Heart left ventricle (tissue), 16 donors: ENCODE results near the gene ACOD1. TPM values are rescaled to one million over a fixed set of nuclear protein-coding genes. Genes with fewer than 3 reads are reported as not detected.
A peak's percentile ranks its signal among the peaks of the same experiment; 100 is the strongest.
"Not testable (repeated sequence)": the region's sequence is repeated elsewhere in the genome, so short reads cannot be mapped to it uniquely, and the experiment has no call there.

Source experiments
- ATAC-seq, 4 donors: fragments of 200-7000 bp; cut with Tn5 transposase; one replicate each; pipeline ENCODE4 v1.9.1; 2020 to 2022; ENCODE audit warnings: moderate library complexity in 4 of 4, mild to moderate bottlenecking in 3 of 4, moderate number of reproducible peaks in 1 of 4
- DNase-seq, 5 donors: peaks; one replicate each; pipeline ENCODE4 v3.0.0-alpha.2; 2020
- H3K27ac ChIP-seq, 12 donors: fragments of 200-600 bp; sonication (generic) in 4 of 12; one replicate each; pipeline versions ENCODE4 v1.5.0 to v1.8.0; 2016 to 2022; ENCODE audit warnings: mild to moderate bottlenecking in 2 of 12
- H3K27me3 ChIP-seq, 9 donors: fragments of 200-600 bp; sonication (generic) in 2 of 9; one replicate each; pipeline versions ENCODE4 v1.5.1 to v1.8.0; 2016 to 2022; ENCODE audit warnings: mild to moderate bottlenecking in 3 of 9
- H3K36me3 ChIP-seq, 9 donors: fragments of 200-600 bp; sonication (generic) in 2 of 9; one replicate each; pipeline versions ENCODE4 v1.5.0 to v1.8.0; 2018 to 2022; ENCODE audit warnings: mild to moderate bottlenecking in 2 of 9
- H3K4me1 ChIP-seq, 12 donors: fragments of 200-600 bp; sonication (generic) in 4 of 12; one replicate each; pipeline versions ENCODE4 v1.5.0 to v1.8.0; 2016 to 2022; ENCODE audit warnings: mild to moderate bottlenecking in 3 of 12
- H3K4me3 ChIP-seq, 12 donors: fragments of 200-600 bp; sonication (generic) in 4 of 12; one replicate each; pipeline versions ENCODE4 v1.5.0 to v1.8.0; 2017 to 2022; ENCODE audit warnings: mild to moderate bottlenecking in 9 of 12, moderate library complexity in 4 of 12
- H3K9me3 ChIP-seq, 12 donors: fragments of 200-600 bp; sonication (generic) in 4 of 12; one replicate each; pipeline versions ENCODE4 v1.5.0 to v1.8.0; 2016 to 2022; ENCODE audit warnings: mild to moderate bottlenecking in 1 of 12
- POLR2A ChIP-seq, 2 donors: fragments of 450-650 bp; IDR thresholded peaks; one replicate each; pipeline ENCODE4 v1.6.1; 2017; ENCODE audit warnings: antibody characterized with exemption in 2 of 2, mild to moderate bottlenecking in 2 of 2, moderate library complexity in 2 of 2
- WGBS, 4 donors: extraction: QIAGEN DNeasy Blood & Tissue Kit in 2 of 4; methylation state at CpG; one replicate each; pipeline versions ENCODE4 v1.1.5 to v1.1.7; 2013 to 2018; 5-methylcytosine and 5-hydroxymethylcytosine counted together
- intact Hi-C, 10 donors: fragments of 100-400 bp; cut with DNase I; formaldehyde crosslinking; loops; one replicate each; pipeline versions ENCODE4 v1.11.1 to v1.14.2; 2022
- long read RNA-seq, 3 donors: library from polyadenylated mRNA; unstranded; transcript quantifications; one replicate each; pipeline ENCODE4 v2.0.0, GENCODE V29; 2020 to 2021
- polyA plus RNA-seq, 2 donors: library from polyadenylated mRNA; stranded (reverse); fragments of 200-250 nt; gene quantifications; one replicate each; pipeline ENCODE4 v1.2.3, GENCODE V29; 2013
- total RNA-seq, 9 donors: library from RNA; depleted of rRNA in 2 of 9; stranded (reverse); fragments of >200 nt in 2 of 9; fragmentation: NEBNext Ultra II Directional in 3 of 9; extraction: Animal tissue kit (Norgen Biotek cat#: 25700) in 3 of 9; gene quantifications; one replicate each; pipeline versions ENCODE4 v1.1.0 to v1.2.4, GENCODE V29; 2016 to 2023
- TF ChIP-seq, protein P1 (sequence below), 12 donors: fragments of 200-600 bp; sonication (generic) in 4 of 12; IDR thresholded peaks; one replicate each; pipeline versions ENCODE4 v1.5.0 to v1.8.0; 2018 to 2022; ENCODE audit warnings: antibody characterized with exemption in 12 of 12, mild to moderate bottlenecking in 5 of 12
- donor health status: ischemic (EF 13 %, LVEDD 7.1; RV severe dilation, severe dysfunction).
- donor health status: healthy with polysubstance abuse.
- donor health status: DM: no; HTN: yes; CAD: no.
- donor health status: DM: no; HTN: no; CAD: no.
- donor health status: ischemic (EF 25% LVEDD 6.9; RV normal size, moderate dysfunction).
- donor health status: ischemic (EF 25% LVEDD 5.7; RV mildly dilated, moderate dysfunction).
- donor health status: healthy.
- donor health status: DM: yes; HTN: yes; CAD: no.
- donor health status: ischemic (EF 35%, LVEDD 5.7; RV mildly dilated, moderate dysfunction).
- donor health status: nonischemic (EF 11% LVEDD 7.7; RV severe dilation, severe dysfunction).
- donor health status: DM: yes; HTN: yes; CAD: no.
- donor health status: PGD.
- donor health status: ischemic (EF 29% LVEDD 5.4; RV normal size, mild dysfunction).
- donor health status: nonischemic (EF 23%, LVEDD 6.1; RV moderate dilation, normal function).

Gene ACOD1
- total RNA-seq (under 1 TPM in 1 of 9 donors, not detected in 8; 0.91 TPM), polyA plus RNA-seq (not detected)
- long read RNA-seq, donor 1 = 0 reads
- long read RNA-seq, donor 2 = 0 reads
- long read RNA-seq, donor 3 = 0 reads

DNA sequence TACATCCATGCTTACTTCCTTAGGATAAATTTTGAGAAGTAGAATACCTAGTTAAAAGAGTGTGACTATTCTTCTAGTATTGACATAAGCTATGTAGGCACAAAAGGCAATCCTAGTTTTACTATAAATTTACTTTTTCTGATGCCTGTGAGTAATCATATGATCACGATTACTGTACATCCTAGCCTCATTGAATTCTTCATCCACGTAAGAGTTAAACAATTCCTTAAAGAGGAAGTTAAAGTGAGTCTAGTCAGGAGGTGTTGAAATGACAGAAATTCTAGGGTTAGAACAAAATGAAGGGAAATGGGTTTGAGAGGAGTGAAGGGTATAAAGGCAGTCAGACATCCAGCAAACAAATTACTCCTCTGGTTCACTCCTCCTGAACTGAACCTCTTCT lies at the start of gene ACOD1:
ACOD1 (plus strand) TSS at position 363 of the 400 bp plus-strand sequence. CDS start 48 bp downstream, outside the sequence.
- no peak within 1 kb of the TSS for H3K27ac ChIP-seq
- H3K4me1 ChIP-seq = peaks cover 0 to 20% (median 0%) of the 10 kb centered on the region in 12 donors
- intact Hi-C loops = no loop called here
- TF ChIP-seq, protein P1, sequence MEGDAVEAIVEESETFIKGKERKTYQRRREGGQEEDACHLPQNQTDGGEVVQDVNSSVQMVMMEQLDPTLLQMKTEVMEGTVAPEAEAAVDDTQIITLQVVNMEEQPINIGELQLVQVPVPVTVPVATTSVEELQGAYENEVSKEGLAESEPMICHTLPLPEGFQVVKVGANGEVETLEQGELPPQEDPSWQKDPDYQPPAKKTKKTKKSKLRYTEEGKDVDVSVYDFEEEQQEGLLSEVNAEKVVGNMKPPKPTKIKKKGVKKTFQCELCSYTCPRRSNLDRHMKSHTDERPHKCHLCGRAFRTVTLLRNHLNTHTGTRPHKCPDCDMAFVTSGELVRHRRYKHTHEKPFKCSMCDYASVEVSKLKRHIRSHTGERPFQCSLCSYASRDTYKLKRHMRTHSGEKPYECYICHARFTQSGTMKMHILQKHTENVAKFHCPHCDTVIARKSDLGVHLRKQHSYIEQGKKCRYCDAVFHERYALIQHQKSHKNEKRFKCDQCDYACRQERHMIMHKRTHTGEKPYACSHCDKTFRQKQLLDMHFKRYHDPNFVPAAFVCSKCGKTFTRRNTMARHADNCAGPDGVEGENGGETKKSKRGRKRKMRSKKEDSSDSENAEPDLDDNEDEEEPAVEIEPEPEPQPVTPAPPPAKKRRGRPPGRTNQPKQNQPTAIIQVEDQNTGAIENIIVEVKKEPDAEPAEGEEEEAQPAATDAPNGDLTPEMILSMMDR (IDR thresholded peaks at IDR 0.05) = no peak
- TF ChIP-seq POLR2A (IDR thresholded peaks at IDR 0.05) = no peak
- H3K36me3 ChIP-seq = no peaks in the 10 kb centered on the region
- H3K27me3 ChIP-seq = peaks cover 0 to 9% (median 0%) of the 10 kb centered on the region in 9 donors
- WGBS, 4 donors = 72 to 78% (median 75%) methylated on average over 2 of the region's 2 CpGs
- H3K9me3 ChIP-seq = peaks cover 0 to 9% (median 0%) of the 10 kb centered on the region in 12 donors
- DNase-seq = no peak
- ATAC-seq = no peak
- H3K4me3 ChIP-seq = no peak within 1 kb of the TSS

DNA sequence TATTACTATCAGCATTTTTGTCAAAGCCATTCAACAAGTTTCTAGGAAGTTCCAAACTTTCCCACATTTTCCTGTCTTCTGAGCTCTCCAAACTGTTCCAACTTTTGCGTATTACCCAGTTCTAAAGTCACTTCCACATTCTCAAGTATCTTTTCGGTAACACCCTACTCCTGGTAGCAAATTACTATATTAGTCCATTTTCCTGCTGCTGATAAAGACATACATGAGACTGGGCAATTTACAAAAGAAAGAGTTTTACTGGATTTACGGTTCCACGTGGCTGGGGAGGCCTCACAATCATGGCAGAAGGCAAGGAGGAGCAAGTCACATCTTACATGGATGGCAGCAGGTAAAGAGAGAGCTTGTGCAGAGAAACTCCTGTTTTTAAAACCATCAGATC lies 49.2 kb upstream of the ACOD1 start:
- WGBS, 4 donors = 94 to 97% (median 96%) methylated on average over 4 of the region's 4 CpGs
- H3K4me3 ChIP-seq, H3K27me3 ChIP-seq, H3K4me1 ChIP-seq, H3K36me3 ChIP-seq, intact Hi-C loops, DNase-seq, H3K27ac ChIP-seq, ATAC-seq: not testable (repeated sequence)
- peaks cover 0 to 20% (median 0%) of the 10 kb centered on the region in 12 donors for H3K9me3 ChIP-seq

DNA sequence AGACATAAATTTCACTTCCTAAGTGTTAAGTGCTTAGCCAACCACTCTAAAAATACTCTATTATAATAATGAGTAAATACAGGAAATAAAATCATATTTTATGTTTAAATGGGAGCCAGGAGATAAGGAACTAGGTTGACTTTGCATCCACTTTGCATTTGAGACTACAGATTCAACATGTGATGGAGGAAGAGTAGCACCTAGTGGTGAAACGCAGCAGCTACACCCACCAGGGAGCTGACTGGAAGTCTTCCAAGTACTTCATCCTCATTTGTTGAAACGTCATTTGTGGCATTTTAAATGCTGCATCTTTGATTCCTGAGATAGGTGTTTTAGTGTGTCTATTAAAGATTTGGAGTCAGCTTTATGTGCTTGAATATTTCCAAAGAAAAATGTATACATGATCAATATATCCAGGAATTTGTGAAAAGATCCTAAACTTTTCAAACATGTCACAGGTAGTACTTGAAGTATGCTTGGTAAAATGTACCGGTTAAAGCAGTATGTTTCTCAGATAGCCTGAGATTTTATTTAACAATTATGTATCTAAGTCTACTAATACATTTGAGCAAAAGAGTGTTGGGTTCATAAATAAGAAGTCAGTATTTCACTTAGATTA lies 44.7 kb upstream of the ACOD1 start:
- Histone ChIP-seq H3K4me1 (no peaks in the 10 kb centered on the region), H3K36me3 (no peaks in the 10 kb centered on the region), H3K27ac (no peak overlapping the region), H3K9me3 (peaks cover 0 to 11% (median 0%) of the 10 kb centered on the region in 12 donors), H3K4me3 (no peak overlapping the region), H3K27me3 (peaks cover 0 to 3% (median 0%) of the 10 kb centered on the region in 9 donors)
- ATAC-seq = peak; percentile 64 to 83 (median 79)
- TF ChIP-seq, protein P1 (IDR thresholded peaks at IDR 0.05) = peak; percentile 95 to 100 (median 99)
- no peak for TF ChIP-seq POLR2A (IDR thresholded peaks at IDR 0.05)
- DNase-seq = peak; percentile 47 to 67 (median 54)
- intact Hi-C loops = loop anchor here (1.0 to 10.0 kb wide), 16 partner anchors 235 to 1219 kb away; no protein-coding TSS in a partner anchor
- 21 to 26% (median 25%) methylated on average over 3 of the region's 3 CpGs for WGBS, 4 donors

DNA sequence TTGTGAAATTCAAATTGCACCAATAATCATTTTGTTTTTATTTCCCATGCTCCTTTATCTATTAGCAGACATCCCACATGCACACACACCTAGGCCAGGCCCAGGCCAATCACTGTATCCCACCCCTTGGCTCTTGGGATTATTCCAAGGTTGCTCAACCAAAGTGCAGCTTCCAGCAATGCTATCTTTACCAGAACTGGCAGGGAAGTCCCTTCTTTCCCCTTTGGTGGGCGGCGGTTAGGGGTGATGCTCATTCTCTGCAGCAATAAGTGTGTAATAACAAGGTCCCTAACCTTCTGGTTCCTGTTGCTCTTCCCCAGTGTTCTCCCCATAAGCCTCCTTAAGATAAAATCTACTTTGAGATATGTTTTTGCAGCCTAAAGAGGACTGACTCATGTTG lies 43.8 kb upstream of the ACOD1 start:
- H3K27me3 ChIP-seq = peaks cover 0 to 3% (median 0%) of the 10 kb centered on the region in 9 donors
- 51 to 69% (median 59%) methylated on average over 2 of the region's 2 CpGs for WGBS, 4 donors
- H3K9me3 ChIP-seq = peaks cover 0 to 2% (median 0%) of the 10 kb centered on the region in 12 donors
- no peaks in the 10 kb centered on the region for H3K36me3 ChIP-seq
- intact Hi-C loops = loop anchor here (2.0 to 10.0 kb wide), 10 partner anchors 237 to 1220 kb away; no protein-coding TSS in a partner anchor
- DNase-seq (no peak), ATAC-seq (no peak)
- H3K4me3 ChIP-seq = no peak overlapping the region
- TF ChIP-seq, protein P1 (IDR thresholded peaks at IDR 0.05) = no peak
- no peak for TF ChIP-seq POLR2A (IDR thresholded peaks at IDR 0.05)
- H3K4me1 ChIP-seq = no peaks in the 10 kb centered on the region
- H3K27ac ChIP-seq = no peak overlapping the region
